WTC11 (cell line): ENCODE measurements around the gene RAB8B. TPM values are rescaled to one million over a fixed set of nuclear protein-coding genes. Genes with fewer than 3 reads are reported as not detected.

Experiments
- ATAC-seq: fragments of 200-7000 bp; cut with Tn5 transposase; 2 replicates; pipeline ENCODE4 v1.10.0; 2021; ENCODE audit warnings: mild to moderate bottlenecking, moderate library complexity
- CTCF ChIA-PET: fragments of 300-600 bp; sonication (Branson Sonifier 250); formaldehyde crosslinking; loops from one replicate; lab custom pipeline; 2021; ENCODE audit warnings: antibody characterized with exemption; lab: Charles Lee
- POLR2A ChIA-PET: fragments of 350-600 bp; sonication (Branson Sonifier 250); formaldehyde crosslinking; loops from one replicate; lab custom pipeline; 2021; ENCODE audit warnings: antibody characterized with exemption; lab: Charles Lee
- DNase-seq: peaks from one replicate; pipeline ENCODE4 v3.0.0; 2021; ENCODE audit warnings: low spot score
- H3K27ac Mint-ChIP-seq: 2 replicates; pipeline ENCODE4 v1.8.0; 2021; ENCODE audit warnings: mixed read lengths
- H3K27me3 Mint-ChIP-seq: 2 replicates; pipeline ENCODE4 v1.8.0; 2021; ENCODE audit warnings: low read depth, mild to moderate bottlenecking, moderate library complexity, mixed read lengths
- H3K36me3 Mint-ChIP-seq: 2 replicates; pipeline ENCODE4 v1.8.0; 2021; ENCODE audit warnings: mixed read lengths
- H3K4me1 Mint-ChIP-seq: 2 replicates; pipeline ENCODE4 v1.8.0; 2022; ENCODE audit warnings: mixed read lengths
- H3K4me3 Mint-ChIP-seq: 2 replicates; pipeline ENCODE4 v1.8.0; 2021; ENCODE audit warnings: mild to moderate bottlenecking, moderate library complexity, mixed read lengths
- H3K9me3 Mint-ChIP-seq: 2 replicates; pipeline ENCODE4 v1.8.0; 2021; ENCODE audit warnings: mixed read lengths
- ATF2 ChIP-seq: sonication (generic); formaldehyde crosslinking; IDR thresholded peaks from 2 replicates; pipeline ENCODE4 v1.8.1; 2022; ENCODE audit warnings: low read depth, missing genetic modification reagents, borderline replicate concordance
- ATF3 ChIP-seq: sonication (generic); formaldehyde crosslinking; conservative IDR thresholded peaks from 2 replicates; pipeline ENCODE4 v1.8.1; 2022; ENCODE audit warnings: mild to moderate bottlenecking, missing genetic modification reagents
- CTCF ChIP-seq: fragments of 200-600 bp; IDR thresholded peaks from 2 replicates; pipeline ENCODE4 v1.8.0; 2022; ENCODE audit warnings: antibody characterized with exemption
- E2F4 ChIP-seq: sonication (generic); formaldehyde crosslinking; IDR thresholded peaks from 2 replicates; pipeline ENCODE4 v1.8.1; 2022; ENCODE audit warnings: low read depth, mild to moderate bottlenecking, moderate library complexity, missing genetic modification reagents, borderline replicate concordance
- ETV6 ChIP-seq: sonication (generic); formaldehyde crosslinking; IDR thresholded peaks from 2 replicates; pipeline ENCODE4 v1.8.1; 2022; ENCODE audit warnings: mild to moderate bottlenecking, missing genetic modification reagents
- FOXJ3 ChIP-seq: sonication (generic); formaldehyde crosslinking; IDR thresholded peaks from 2 replicates; pipeline ENCODE4 v1.9.0; 2021; ENCODE audit warnings: missing genetic modification reagents, mild to moderate bottlenecking, borderline replicate concordance
- GABPB1 ChIP-seq: sonication (generic); formaldehyde crosslinking; IDR thresholded peaks from 2 replicates; pipeline ENCODE4 v1.8.1; 2023; ENCODE audit warnings: mild to moderate bottlenecking, missing genetic modification reagents
- HMGXB4 ChIP-seq: sonication (generic); formaldehyde crosslinking; IDR thresholded peaks from 2 replicates; pipeline ENCODE4 v1.8.1; 2023; ENCODE audit warnings: mild to moderate bottlenecking, moderate library complexity, missing genetic modification reagents
- KAT7 ChIP-seq: sonication (generic); formaldehyde crosslinking; IDR thresholded peaks from 2 replicates; pipeline ENCODE4 v1.8.1; 2023; ENCODE audit warnings: missing genetic modification reagents, mild to moderate bottlenecking, borderline replicate concordance
- MLX ChIP-seq: sonication (generic); formaldehyde crosslinking; IDR thresholded peaks from 2 replicates; pipeline ENCODE4 v1.8.1; 2023; ENCODE audit warnings: mild to moderate bottlenecking, missing genetic modification reagents, moderate library complexity
- MXD4 ChIP-seq: fragments of 250-450 bp; sonication (Bioruptor Pico); IDR thresholded peaks from 2 replicates; pipeline ENCODE4 v1.8.0; 2021; ENCODE audit warnings: mild to moderate bottlenecking, moderate library complexity, borderline replicate concordance
- MYBL2 ChIP-seq: sonication (generic); formaldehyde crosslinking; IDR thresholded peaks from 2 replicates; pipeline ENCODE4 v1.8.1; 2023; ENCODE audit warnings: mild to moderate bottlenecking, moderate library complexity, missing genetic modification reagents
- NFYB ChIP-seq: sonication (generic); formaldehyde crosslinking; conservative IDR thresholded peaks from 2 replicates; pipeline ENCODE4 v1.8.0; 2022; ENCODE audit warnings: low read depth, missing genetic modification reagents
- NR2C2 ChIP-seq: sonication (generic); formaldehyde crosslinking; IDR thresholded peaks from 2 replicates; pipeline ENCODE4 v1.8.0; 2022; ENCODE audit warnings: mild to moderate bottlenecking, missing genetic modification reagents
- TP53 ChIP-seq: sonication (generic); formaldehyde crosslinking; IDR thresholded peaks from 2 replicates; pipeline ENCODE4 v1.8.1; 2023; ENCODE audit warnings: mild to moderate bottlenecking, missing genetic modification reagents
- ZBTB21 ChIP-seq: sonication (generic); formaldehyde crosslinking; IDR thresholded peaks from 2 replicates; pipeline ENCODE4 v1.8.1; 2023; ENCODE audit warnings: mild to moderate bottlenecking, missing genetic modification reagents, borderline replicate concordance
- ZMAT4 ChIP-seq: fragments of 250-450 bp; sonication (Bioruptor Pico); IDR thresholded peaks from 2 replicates; pipeline ENCODE4 v1.9.0; 2021; ENCODE audit warnings: mild to moderate bottlenecking
- ZNF232 ChIP-seq: sonication (generic); formaldehyde crosslinking; IDR thresholded peaks from 2 replicates; pipeline ENCODE4 v1.8.0; 2022; ENCODE audit warnings: mild to moderate bottlenecking, missing genetic modification reagents
- ZNF263 ChIP-seq: sonication (generic); formaldehyde crosslinking; IDR thresholded peaks from 2 replicates; pipeline ENCODE4 v1.8.1; 2022; ENCODE audit warnings: low read depth, mild to moderate bottlenecking, moderate library complexity, missing genetic modification reagents
- ZNF425 ChIP-seq: fragments of 250-450 bp; sonication (Bioruptor Pico); conservative IDR thresholded peaks from 2 replicates; pipeline ENCODE4 v1.9.0; 2021; ENCODE audit warnings: mild to moderate bottlenecking
- total RNA-seq: library from RNA; stranded (reverse); gene quantifications from 3 replicates; pipeline ENCODE4 v1.2.3, GENCODE V29; 2021

RAB8B gene
- total RNA-seq, 1 experiment from 2014 or later = 32.5 TPM

GRCh38 chr15:63186065-63186464 lies 3.3 kb upstream of the RAB8B start:
- ATAC-seq = no peak
- Mint-ChIP-seq H3K4me1 (peaks cover 18% of the 10 kb centered on the region), H3K27ac (no peak overlapping the region), H3K4me3 (no peak overlapping the region), H3K36me3 (no peaks in the 10 kb centered on the region), H3K9me3 (no peaks in the 10 kb centered on the region), H3K27me3 (no peaks in the 10 kb centered on the region; the same call in 1 of the 2 replicates)
- CTCF ChIA-PET = no interaction called here
- TF ChIP-seq E2F4 (CRISPR knock-in tag) = no peak
- no peak for DNase-seq
- POLR2A ChIA-PET = no interaction called here

GRCh38 chr15:63187589-63188226 lies 1.7 kb upstream of the RAB8B start:
- no peaks in the 10 kb centered on the region; the same call in 1 of the 2 replicates for H3K27me3 Mint-ChIP-seq
- CTCF ChIA-PET = interaction anchor here (0.5 to 0.6 kb wide), 2 partner anchors 25 to 68 kb away, joined by 3 to 4 read pairs; no protein-coding TSS in a partner anchor
- H3K4me3 Mint-ChIP-seq = peak overlapping the region; percentile 79
- POLR2A ChIA-PET = no interaction called here
- no peak overlapping the region for H3K27ac Mint-ChIP-seq
- no peak for DNase-seq
- H3K4me1 Mint-ChIP-seq = peaks cover 31% of the 10 kb centered on the region
- no peak for ATAC-seq
- TF ChIP-seq ZNF425 (CRISPR knock-in tag) = no peak
- TF ChIP-seq GABPB1 = no peak
- no peaks in the 10 kb centered on the region for H3K9me3 Mint-ChIP-seq
- H3K36me3 Mint-ChIP-seq = no peaks in the 10 kb centered on the region

GRCh38 chr15:63188247-63188925 lies 1.0 kb upstream of the RAB8B start:
- peaks cover 31% of the 10 kb centered on the region for H3K4me1 Mint-ChIP-seq
- TF ChIP-seq ETV6 (CRISPR knock-in tag) (no peak), FOXJ3 (CRISPR knock-in tag) (no peak), ZBTB21 (CRISPR knock-in tag) (no peak), NR2C2 (CRISPR knock-in tag) (no peak), MXD4 (no peak), ZNF263 (CRISPR knock-in tag) (no peak), GABPB1 (no peak), ATF2 (CRISPR knock-in tag) (no peak), MLX (CRISPR knock-in tag) (no peak), ZMAT4 (no peak), TP53 (CRISPR knock-in tag) (no peak), NFYB (CRISPR knock-in tag) (no peak), CTCF (no peak), ATF3 (CRISPR knock-in tag) (no peak), HMGXB4 (CRISPR knock-in tag) (no peak), KAT7 (CRISPR knock-in tag) (no peak), MYBL2 (CRISPR knock-in tag) (no peak), ZNF232 (CRISPR knock-in tag) (no peak)

More at GRCh38 chr15:63188247-63188925, 1.0 kb upstream of the RAB8B start:
- POLR2A ChIA-PET = interaction anchor here (0.9 to 1.2 kb wide), 3 partner anchors 14 to 137 kb away, joined by 3 to 4 read pairs (median 3); no protein-coding TSS in a partner anchor
- H3K4me3 Mint-ChIP-seq = peak overlapping the region; percentile 79
- no peaks in the 10 kb centered on the region for H3K36me3 Mint-ChIP-seq
- ATAC-seq = peak; percentile 5
- no peaks in the 10 kb centered on the region for H3K9me3 Mint-ChIP-seq
- no peaks in the 10 kb centered on the region; the same call in 1 of the 2 replicates for H3K27me3 Mint-ChIP-seq
- H3K27ac Mint-ChIP-seq = peak overlapping the region; percentile 93
- no peak for DNase-seq
- CTCF ChIA-PET = interaction anchor here (0.5 to 1.0 kb wide), 4 partner anchors 22 to 67 kb away, joined by 3 to 4 read pairs (median 3); no protein-coding TSS in a partner anchor
